GM18526 (cell line): ENCODE measurements around the gene PDE11A.

Source experiments
- POLR2A ChIP-seq: IDR thresholded peaks from 3 replicates; pipeline ENCODE4 v1.6.1; 2011; ENCODE audit not compliant: insufficient read length; ENCODE audit errors: extremely low read depth

PDE11A gene

GRCh38 chr2:178044836-178045235 is 27.7 kb downstream of the PDE11A start:
- TF ChIP-seq POLR2A: no peak

DNA sequence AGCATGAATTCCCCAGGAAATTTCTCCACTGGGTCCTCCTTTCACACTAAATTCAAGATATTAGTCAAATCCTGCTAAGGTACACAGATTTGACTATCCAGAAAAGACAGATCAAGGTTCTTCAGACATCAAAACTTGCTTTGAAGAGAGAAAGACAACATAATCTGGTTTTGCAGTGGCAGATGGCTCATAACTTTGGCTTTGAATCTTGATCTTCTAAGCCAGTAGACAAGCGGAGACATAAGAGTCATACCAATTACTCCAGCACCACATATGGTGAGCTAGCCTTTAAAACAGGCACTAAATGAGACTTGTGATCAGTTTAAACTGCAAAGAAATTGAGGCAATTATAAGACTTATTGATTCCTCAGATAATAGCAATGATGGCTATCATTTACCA is 29.3 kb downstream of the PDE11A start:
- no peak for TF ChIP-seq POLR2A

GRCh38 chr2:178029342-178029741 is 43.2 kb downstream of the PDE11A start:
- TF ChIP-seq POLR2A: no peak

DNA sequence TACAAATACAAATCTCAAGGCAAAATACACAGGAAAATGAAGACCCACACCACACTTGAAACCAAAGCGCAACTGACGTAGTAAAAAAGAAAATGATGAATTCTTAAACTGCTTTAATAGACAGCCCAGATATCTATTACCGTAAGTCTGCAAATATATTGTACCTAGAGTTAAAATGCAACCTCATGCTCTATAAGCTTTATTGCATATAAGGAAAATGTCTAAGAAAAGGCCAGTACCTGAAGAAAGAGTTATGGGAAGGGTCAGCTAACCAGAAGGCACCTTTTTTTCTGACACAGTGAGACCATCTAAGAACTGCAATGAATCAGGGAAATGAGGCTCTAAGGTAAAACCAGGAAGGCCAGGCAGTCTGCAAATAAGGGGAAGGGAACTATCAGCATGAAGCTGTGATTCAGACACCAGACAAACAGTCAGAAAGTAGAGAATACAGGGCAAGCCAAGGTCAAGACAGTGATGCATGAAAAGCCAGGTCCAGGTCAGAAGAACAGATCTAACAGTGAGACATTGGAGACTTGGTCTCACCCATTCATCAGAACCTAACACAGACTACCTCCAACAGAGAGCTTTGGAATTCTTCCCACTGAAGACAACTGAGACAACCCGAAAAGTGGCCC is 46.9 kb downstream of the PDE11A start:
- TF ChIP-seq POLR2A: no peak

GRCh38 chr2:178018141-178018540 is 54.4 kb downstream of the PDE11A start:
- no peak for TF ChIP-seq POLR2A

DNA sequence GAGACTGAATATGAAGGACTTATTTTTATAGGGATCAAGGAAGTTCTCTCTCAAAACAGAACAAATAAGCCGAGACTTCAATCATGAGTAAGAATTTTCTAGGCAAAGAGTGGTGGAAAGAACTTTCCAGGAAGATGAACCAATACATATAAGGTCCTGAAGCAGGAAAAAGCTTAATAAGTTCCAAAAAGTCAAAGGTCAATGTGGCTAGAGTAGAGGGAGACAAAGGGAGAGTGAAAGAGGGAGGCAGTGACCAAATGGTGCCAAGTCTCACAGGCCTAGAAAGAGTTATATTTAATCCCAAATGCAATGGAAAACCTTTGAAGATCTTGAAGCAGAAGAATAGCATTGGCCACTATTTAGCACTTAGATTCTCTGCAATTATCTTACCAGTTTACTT is 56.0 kb downstream of the PDE11A start:
- TF ChIP-seq POLR2A: no peak

DNA sequence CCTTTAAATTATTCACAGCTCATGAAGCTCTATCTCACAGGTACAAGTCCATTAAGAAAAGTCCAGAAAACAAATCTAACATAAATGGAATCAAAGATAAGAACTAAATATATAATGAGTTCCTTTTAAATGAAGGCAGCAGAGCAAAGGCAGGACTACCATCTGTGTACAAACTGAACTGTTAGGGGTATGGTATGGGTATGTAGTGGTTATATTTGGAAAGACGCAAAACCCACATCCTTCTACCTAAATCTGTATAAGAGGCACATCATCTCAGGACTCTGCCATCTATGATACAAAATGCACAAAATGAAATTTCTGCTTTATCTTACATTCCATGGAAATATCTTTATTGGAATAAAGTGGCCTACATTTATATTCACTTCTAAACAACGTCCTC is 59.9 kb downstream of the PDE11A start:
- no peak for TF ChIP-seq POLR2A

DNA sequence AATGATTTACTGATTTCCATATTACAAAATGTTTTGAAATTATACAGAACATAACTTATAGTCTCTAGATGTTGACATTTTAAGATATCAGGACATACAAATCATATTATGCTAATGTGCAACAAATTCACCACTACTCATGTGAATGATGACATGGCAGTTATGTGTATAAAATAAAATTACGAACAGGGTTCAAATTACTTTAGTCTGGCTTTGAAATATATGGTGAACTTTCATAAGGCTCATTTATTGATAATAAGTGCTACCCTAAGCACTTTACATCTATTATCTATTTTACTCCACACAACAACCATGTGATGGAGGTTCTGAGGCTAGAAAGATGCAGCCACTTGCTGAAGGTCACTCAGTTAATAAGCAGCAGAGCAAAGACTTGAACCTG is 62.8 kb downstream of the PDE11A start:
- no peak for TF ChIP-seq POLR2A

DNA sequence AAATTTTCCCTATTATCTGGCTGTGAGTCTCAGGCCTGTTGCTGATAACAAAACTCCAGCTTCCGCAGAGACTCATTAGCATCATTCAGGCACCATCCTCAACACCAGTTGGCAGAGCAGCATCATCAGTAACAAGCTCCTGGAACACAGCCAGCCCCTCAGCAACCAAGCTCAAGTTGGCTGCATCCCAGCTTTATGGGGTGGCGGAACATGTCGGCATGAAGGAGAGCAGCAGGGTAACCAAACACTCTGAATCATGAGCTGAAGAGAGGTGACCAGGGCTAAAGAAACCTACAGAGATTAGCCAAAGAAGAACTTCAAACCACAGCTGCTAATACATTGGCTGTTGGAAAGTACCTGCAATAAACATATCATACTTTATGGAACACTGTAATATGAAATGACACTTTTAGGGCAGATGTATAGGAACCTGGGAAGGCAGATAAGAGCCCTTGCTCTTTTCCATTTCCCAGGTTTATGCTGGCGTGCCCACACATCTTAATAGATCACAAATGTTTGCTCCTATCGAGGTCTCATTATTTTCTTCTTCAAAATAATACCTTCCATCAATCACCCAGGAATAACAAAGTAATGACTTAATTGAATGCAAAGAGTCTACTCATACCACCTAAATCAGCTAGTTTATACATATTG is 63.8 kb downstream of the PDE11A start:
- no peak for TF ChIP-seq POLR2A

GRCh38 chr2:178006710-178007109 is 65.9 kb downstream of the PDE11A start:
- TF ChIP-seq POLR2A: no peak

DNA sequence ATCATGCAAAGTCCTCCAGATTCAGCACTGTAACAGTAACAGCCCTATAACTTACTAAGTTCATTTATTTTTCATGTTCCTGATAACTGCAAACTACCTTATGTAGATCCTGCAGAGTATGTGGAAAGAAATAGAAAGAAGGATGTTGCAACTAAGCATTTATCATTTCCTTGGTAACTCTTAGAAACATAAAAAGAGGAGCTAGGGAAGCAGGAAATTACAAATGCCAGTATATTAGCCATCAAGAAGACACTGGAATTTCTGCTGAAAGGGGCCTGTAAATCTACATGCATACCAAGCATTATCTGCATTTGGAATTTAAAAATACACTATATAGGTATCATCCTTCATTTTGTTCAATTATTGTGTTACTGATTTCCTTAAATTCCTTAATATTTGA is 66.8 kb downstream of the PDE11A start:
- TF ChIP-seq POLR2A: no peak

- no peak for TF ChIP-seq POLR2A
Measured at GRCh38 chr2:178002038-178002437, 70.5 kb downstream of the PDE11A start.

GRCh38 chr2:177998996-177999395 is 73.6 kb downstream of the PDE11A start:
- TF ChIP-seq POLR2A: no peak

- no peak for TF ChIP-seq POLR2A
Measured at GRCh38 chr2:177998006-177998405, 74.6 kb downstream of the PDE11A start.

- TF ChIP-seq POLR2A: no peak
Measured at GRCh38 chr2:177992992-177993391, 79.6 kb downstream of the PDE11A start.

GRCh38 chr2:177989029-177989885 is 83.3 kb downstream of the PDE11A start:
- TF ChIP-seq POLR2A: no peak
